ENCODE results near the gene LPIN2. TPM values are rescaled to one million over a fixed set of nuclear protein-coding genes. Genes with fewer than 3 reads are reported as not detected.

LPIN2 gene
- total RNA-seq, 4 donors from 2014 or later: 39.4 to 68.0 (median 47.4) TPM

DNA sequence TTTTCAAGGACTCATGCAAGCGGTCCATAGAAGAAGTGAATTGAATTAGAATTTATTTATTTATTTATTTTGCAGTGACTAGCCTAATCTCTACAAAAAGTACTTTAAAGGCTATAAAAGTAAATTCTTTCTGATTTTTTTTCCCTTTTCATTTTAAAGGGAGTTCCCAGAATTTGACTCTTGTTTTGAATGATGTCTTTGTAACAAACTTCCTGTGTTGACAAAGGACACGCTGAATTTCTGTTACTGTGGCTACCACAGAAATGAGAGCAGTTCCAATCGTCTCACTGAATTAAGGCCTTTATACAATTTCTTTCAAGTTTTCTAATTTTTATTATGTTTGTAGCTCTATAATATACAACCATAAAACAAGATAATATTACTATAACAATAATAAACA is 46.3 kb upstream of the LPIN2 start:
- Histone ChIP-seq H3K27me3 (no peaks in the 10 kb centered on the region), H3K4me1 (peaks cover 0 to 5% of the 10 kb centered on the region in 2 donors), H3K4me3 (replicated peaks in 1 of 3) (no peak overlapping the region), H3K27ac (peak overlapping the region; percentile 47 to 77 (median 75)), H3K9me3 (no peaks in the 10 kb centered on the region), H3K36me3 (no peaks in the 10 kb centered on the region)
- no peak for TF ChIP-seq POLR2A (IDR thresholded peaks at IDR 0.05)
- TF ChIP-seq, protein P1, sequence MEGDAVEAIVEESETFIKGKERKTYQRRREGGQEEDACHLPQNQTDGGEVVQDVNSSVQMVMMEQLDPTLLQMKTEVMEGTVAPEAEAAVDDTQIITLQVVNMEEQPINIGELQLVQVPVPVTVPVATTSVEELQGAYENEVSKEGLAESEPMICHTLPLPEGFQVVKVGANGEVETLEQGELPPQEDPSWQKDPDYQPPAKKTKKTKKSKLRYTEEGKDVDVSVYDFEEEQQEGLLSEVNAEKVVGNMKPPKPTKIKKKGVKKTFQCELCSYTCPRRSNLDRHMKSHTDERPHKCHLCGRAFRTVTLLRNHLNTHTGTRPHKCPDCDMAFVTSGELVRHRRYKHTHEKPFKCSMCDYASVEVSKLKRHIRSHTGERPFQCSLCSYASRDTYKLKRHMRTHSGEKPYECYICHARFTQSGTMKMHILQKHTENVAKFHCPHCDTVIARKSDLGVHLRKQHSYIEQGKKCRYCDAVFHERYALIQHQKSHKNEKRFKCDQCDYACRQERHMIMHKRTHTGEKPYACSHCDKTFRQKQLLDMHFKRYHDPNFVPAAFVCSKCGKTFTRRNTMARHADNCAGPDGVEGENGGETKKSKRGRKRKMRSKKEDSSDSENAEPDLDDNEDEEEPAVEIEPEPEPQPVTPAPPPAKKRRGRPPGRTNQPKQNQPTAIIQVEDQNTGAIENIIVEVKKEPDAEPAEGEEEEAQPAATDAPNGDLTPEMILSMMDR (IDR thresholded peaks at IDR 0.05): no peak
- DNase-seq: no peak
- WGBS, 2 donors: 65 to 77% methylated on average over 3 of the region's 3 CpGs
- intact Hi-C loops (cut with DNase I): loop anchor here (5.0 kb wide), 1 partner anchor 42 kb away; no protein-coding TSS in a partner anchor

DNA sequence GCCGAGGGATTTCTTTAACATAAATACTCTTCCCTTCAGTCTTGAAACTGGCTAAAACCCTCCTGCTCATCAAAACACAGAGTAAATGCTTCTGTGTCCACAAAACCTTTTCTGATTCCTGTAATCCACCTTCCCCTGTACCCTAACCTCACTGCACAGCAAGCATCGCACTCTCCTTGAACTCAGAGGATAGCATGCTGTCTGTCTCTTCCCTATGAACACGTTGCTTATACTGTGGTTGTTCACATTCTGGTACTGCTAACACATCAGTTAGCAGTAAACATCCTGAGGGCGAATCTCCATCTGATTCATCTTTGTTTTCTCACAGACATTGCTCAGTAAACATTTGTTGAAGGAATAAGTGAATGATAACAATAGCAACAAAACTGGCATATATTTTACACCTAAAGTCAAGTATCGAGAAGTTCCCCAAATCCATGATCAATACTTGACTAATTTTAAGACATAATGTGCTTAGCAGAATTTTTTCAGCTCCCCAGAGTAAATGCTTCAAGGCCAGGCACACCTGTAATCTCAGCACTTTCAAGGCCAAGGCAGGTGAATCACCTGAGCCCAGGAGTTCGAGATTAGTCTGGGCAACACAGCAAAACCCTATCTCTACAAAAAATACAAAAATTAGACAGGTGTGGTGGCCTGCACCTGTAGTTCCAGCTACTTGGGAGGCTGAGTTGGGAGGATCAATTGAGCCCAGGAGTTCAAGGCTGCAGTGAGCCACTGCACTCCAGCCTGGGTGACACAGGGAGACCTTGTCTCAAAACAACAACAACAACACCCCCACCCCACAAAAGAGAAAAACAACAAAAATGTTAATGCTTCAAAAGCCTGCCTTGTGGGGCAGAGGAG is 45.6 kb upstream of the LPIN2 start:
- WGBS, 2 donors: 81% methylated on average over 6 of the region's 6 CpGs
- intact Hi-C loops (cut with DNase I): loop anchor here (5.0 kb wide), 1 partner anchor 41 kb away; no protein-coding TSS in a partner anchor
- Histone ChIP-seq H3K27ac (peak overlapping the region; percentile 5 to 75 (median 47)), H3K9me3 (no peaks in the 10 kb centered on the region), H3K36me3 (no peaks in the 10 kb centered on the region), H3K4me3 (replicated peaks in 1 of 3) (no peak overlapping the region), H3K4me1 (peaks cover 0 to 5% of the 10 kb centered on the region in 2 donors), H3K27me3 (no peaks in the 10 kb centered on the region)
- no peak for DNase-seq
- no peak for TF ChIP-seq POLR2A (IDR thresholded peaks at IDR 0.05)
- TF ChIP-seq, protein P1 (IDR thresholded peaks at IDR 0.05): no peak

DNA sequence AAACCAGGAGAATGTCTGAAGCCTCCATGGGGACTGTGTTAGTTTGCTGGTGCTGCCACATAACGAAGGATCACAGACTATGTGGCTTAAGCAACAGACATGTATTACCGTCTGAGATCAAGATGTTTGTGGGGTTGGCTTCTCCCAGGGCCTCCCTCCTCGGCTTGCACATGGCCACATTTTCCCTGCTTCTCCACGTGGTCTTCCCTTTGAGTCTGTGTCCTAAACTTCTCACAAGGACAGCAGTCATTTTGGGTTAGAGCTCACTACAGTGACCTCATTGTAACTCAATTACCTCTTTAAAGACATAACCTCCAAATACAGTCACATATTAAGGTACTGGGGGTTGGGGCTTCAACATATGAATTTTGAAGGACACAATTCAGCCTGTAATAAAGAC is 44.6 kb upstream of the LPIN2 start:
- Histone ChIP-seq H3K27me3 (no peaks in the 10 kb centered on the region), H3K27ac (no peak overlapping the region), H3K4me1 (peaks cover 0 to 5% of the 10 kb centered on the region in 2 donors), H3K4me3 (replicated peaks in 1 of 3) (no peak overlapping the region), H3K36me3 (no peaks in the 10 kb centered on the region), H3K9me3 (no peaks in the 10 kb centered on the region)
- TF ChIP-seq, protein P1 (IDR thresholded peaks at IDR 0.05): no peak
- TF ChIP-seq POLR2A (IDR thresholded peaks at IDR 0.05): no peak
- WGBS, 2 donors: 93 to 96% methylated on average over 4 of the region's 4 CpGs
- intact Hi-C loops (cut with DNase I): loop anchor here (5.0 kb wide), 1 partner anchor 40 kb away; no protein-coding TSS in a partner anchor
- DNase-seq: no peak

DNA sequence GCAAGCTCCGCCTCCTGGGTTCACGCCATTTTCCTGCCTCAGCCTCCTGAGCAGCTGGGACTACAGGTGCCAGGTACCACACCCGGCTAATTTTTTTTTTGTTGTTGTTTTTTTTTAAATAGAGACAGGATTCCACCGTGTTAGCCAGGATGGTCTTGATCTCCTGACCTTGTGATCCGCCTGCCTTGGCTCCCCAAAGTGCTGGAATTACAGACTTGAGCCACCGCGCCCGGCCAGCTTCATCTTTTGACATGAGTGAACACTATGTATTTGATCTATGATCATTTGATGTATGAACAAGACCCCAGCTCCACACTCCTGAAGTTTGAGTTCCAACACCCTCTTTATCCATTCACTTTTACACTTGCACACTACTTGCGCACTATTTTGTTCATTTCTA is 43.4 kb upstream of the LPIN2 start:
- intact Hi-C loops (cut with DNase I): loop anchor here (5.0 kb wide), 1 partner anchor 39 kb away; no protein-coding TSS in a partner anchor
- 77 to 92% methylated on average over 9 of the region's 9 CpGs for WGBS, 2 donors
- H3K9me3 ChIP-seq: no peaks in the 10 kb centered on the region
- DNase-seq: no peak
- peaks cover 0 to 5% of the 10 kb centered on the region in 2 donors for H3K4me1 ChIP-seq
- H3K27me3 ChIP-seq: no peaks in the 10 kb centered on the region
- H3K36me3 ChIP-seq: no peaks in the 10 kb centered on the region
- no peak overlapping the region for H3K27ac ChIP-seq
- H3K4me3 ChIP-seq (replicated peaks in 1 of 3): no peak overlapping the region
- TF ChIP-seq, protein P1 (IDR thresholded peaks at IDR 0.05): no peak

DNA sequence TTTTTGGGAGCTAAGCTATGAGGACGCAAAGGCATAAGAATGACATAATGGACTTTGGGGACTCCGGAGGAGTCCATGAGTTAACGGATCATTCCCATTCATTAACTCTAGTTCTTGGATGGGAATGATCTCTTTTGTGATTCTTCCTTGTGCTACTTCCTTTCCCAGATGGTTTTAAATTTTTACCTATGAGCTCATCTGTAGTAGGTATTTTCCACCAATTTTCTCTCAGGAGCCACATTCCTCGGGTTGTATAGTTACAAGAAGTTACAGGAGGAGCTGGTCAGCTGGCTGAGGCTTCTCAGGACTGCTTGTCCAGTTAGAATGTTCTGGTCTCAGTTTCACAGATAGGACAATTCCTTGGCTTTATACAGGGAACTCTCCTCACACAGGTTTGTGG is 42.9 kb upstream of the LPIN2 start:
- no peak for DNase-seq
- Histone ChIP-seq H3K4me3 (replicated peaks in 1 of 3) (no peak overlapping the region), H3K36me3 (no peaks in the 10 kb centered on the region), H3K27me3 (no peaks in the 10 kb centered on the region), H3K4me1 (peaks cover 0 to 5% of the 10 kb centered on the region in 2 donors), H3K9me3 (no peaks in the 10 kb centered on the region), H3K27ac (no peak overlapping the region)
- WGBS, 2 donors: 68 to 74% methylated on average over 4 of the region's 4 CpGs
- intact Hi-C loops (cut with DNase I): loop anchor here (5.0 kb wide), 1 partner anchor 39 kb away; no protein-coding TSS in a partner anchor
- TF ChIP-seq, protein P1 (IDR thresholded peaks at IDR 0.05): no peak
- no peak for TF ChIP-seq POLR2A (IDR thresholded peaks at IDR 0.05)

All from thyroid gland (tissue), 4 donors.